ENCODE measurements around the gene FBXO40.

Gene FBXO40

DNA sequence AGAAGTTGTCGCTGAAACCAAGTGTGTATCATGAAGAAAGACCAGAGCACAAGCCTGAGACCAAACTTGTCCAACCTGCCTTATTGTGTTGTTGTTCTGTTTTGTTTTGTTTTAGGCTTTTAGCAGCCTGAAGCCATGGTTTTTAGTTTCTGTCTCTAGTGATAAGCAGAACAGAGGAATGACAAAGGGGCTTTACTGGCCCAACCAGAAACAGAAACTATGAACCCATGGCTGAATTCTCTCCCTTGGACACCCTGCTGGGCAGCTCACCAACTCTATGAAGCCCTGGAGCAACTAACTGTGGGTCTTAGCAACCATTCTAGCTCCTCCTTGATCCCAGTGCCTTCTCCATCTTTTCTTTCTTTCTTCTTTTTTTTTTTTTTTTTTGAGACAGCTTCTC, 37.2 kb downstream of the FBXO40 start:
- H3K4me3 Mint-ChIP-seq: no peak overlapping the region
- H3K36me3 Mint-ChIP-seq (ENCODE audit: low read depth): peaks cover 69% of the 10 kb centered on the region

GRCh38 chr3:121637922-121638321, 44.7 kb downstream of the FBXO40 start:
- intact Hi-C loops (cut with micrococcal nuclease): no loop called here
- no peaks in the 10 kb centered on the region for H3K27me3 Mint-ChIP-seq
- no peak overlapping the region for H3K4me3 Mint-ChIP-seq
- peaks cover 100% of the 10 kb centered on the region for H3K36me3 Mint-ChIP-seq (ENCODE audit: low read depth)
- H3K4me1 Mint-ChIP-seq (ENCODE audit: low read depth): no peaks in the 10 kb centered on the region
- H3K9me3 Mint-ChIP-seq: no peaks in the 10 kb centered on the region
- H3K27ac Mint-ChIP-seq: no peak overlapping the region

More for the DNA sequence above, 37.2 kb downstream of the FBXO40 start:
- Mint-ChIP-seq H3K27ac (peak overlapping the region; percentile 2), H3K27me3 (no peaks in the 10 kb centered on the region), H3K9me3 (no peaks in the 10 kb centered on the region), H3K4me1 (ENCODE audit: low read depth) (no peaks in the 10 kb centered on the region)
- intact Hi-C loops (cut with micrococcal nuclease): no loop called here

DNA sequence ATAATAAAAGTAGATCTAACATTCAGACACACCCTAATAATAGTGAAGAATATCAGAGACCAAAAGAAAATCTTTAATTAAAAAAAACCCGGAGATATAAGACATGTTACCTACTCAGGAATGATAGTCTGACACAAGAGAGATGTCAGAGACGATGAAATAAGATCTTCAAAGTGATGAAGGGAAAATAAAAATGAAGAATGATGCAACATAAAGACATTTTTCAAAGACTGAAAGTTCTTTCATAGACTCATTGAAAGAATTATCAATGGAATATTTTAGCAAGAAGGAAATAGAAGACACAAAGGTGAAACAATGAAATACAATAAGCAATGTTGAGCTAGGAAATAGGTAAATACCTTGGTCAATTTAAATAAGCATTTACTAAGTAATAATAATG, 47.9 kb downstream of the FBXO40 start:
- Mint-ChIP-seq H3K27me3 (no peaks in the 10 kb centered on the region), H3K4me3 (no peak overlapping the region), H3K4me1 (ENCODE audit: low read depth) (no peaks in the 10 kb centered on the region), H3K27ac (no peak overlapping the region), H3K36me3 (ENCODE audit: low read depth) (peaks cover 92% of the 10 kb centered on the region), H3K9me3 (no peaks in the 10 kb centered on the region)
- intact Hi-C loops (cut with micrococcal nuclease): no loop called here

GRCh38 chr3:121642601-121643314, 49.6 kb downstream of the FBXO40 start:
- H3K27me3 Mint-ChIP-seq: no peaks in the 10 kb centered on the region

GRCh38 chr3:121645054-121645453, 51.9 kb downstream of the FBXO40 start:
- H3K27ac Mint-ChIP-seq: no peak overlapping the region
- intact Hi-C loops (cut with micrococcal nuclease): no loop called here
- H3K9me3 Mint-ChIP-seq: no peaks in the 10 kb centered on the region
- H3K27me3 Mint-ChIP-seq: no peaks in the 10 kb centered on the region
- no peaks in the 10 kb centered on the region for H3K4me1 Mint-ChIP-seq (ENCODE audit: low read depth)
- H3K4me3 Mint-ChIP-seq: no peak overlapping the region
- H3K36me3 Mint-ChIP-seq (ENCODE audit: low read depth): peaks cover 72% of the 10 kb centered on the region

More at GRCh38 chr3:121642601-121643314, 49.6 kb downstream of the FBXO40 start:
- no peaks in the 10 kb centered on the region for H3K9me3 Mint-ChIP-seq
- intact Hi-C loops (cut with micrococcal nuclease): no loop called here
- no peaks in the 10 kb centered on the region for H3K4me1 Mint-ChIP-seq (ENCODE audit: low read depth)
- H3K4me3 Mint-ChIP-seq: no peak overlapping the region
- peaks cover 86% of the 10 kb centered on the region for H3K36me3 Mint-ChIP-seq (ENCODE audit: low read depth)
- H3K27ac Mint-ChIP-seq: no peak overlapping the region

- Mint-ChIP-seq H3K27ac (no peak overlapping the region), H3K36me3 (ENCODE audit: low read depth) (peaks cover 68% of the 10 kb centered on the region)
These were observed 55.2 kb downstream of the FBXO40 start for GRCh38 chr3:121648219-121648958.

DNA sequence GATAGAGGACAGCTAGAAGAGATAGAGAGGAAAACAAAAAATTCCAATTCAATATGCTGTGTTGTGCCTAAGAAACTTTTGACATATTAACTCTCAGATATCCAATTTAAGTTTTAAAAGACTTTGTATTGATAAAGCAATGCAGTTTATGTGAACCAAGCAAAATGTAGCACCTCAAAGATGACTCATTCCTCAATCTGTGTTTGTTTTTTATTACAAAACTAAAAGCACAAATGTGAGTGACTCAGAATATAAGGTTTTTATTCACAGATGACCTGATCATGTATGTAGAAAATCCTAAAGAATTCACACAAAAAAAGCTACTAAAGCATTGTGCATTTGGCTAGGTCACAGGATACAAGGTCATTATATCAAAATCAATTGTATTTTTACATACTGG, 56.5 kb downstream of the FBXO40 start:
- Mint-ChIP-seq H3K9me3 (no peaks in the 10 kb centered on the region), H3K27me3 (no peaks in the 10 kb centered on the region), H3K27ac (no peak overlapping the region), H3K4me1 (ENCODE audit: low read depth) (peaks cover 22% of the 10 kb centered on the region), H3K4me3 (no peak overlapping the region), H3K36me3 (ENCODE audit: low read depth) (peaks cover 68% of the 10 kb centered on the region)
- intact Hi-C loops (cut with micrococcal nuclease): no loop called here

More at GRCh38 chr3:121648219-121648958, 55.2 kb downstream of the FBXO40 start:
- peaks cover 13% of the 10 kb centered on the region for H3K4me1 Mint-ChIP-seq (ENCODE audit: low read depth)
- H3K9me3 Mint-ChIP-seq: no peaks in the 10 kb centered on the region
- intact Hi-C loops (cut with micrococcal nuclease): no loop called here
- no peak overlapping the region for H3K4me3 Mint-ChIP-seq
- no peaks in the 10 kb centered on the region for H3K27me3 Mint-ChIP-seq

GRCh38 chr3:121651684-121652083, 58.5 kb downstream of the FBXO40 start:
- Mint-ChIP-seq H3K4me1 (ENCODE audit: low read depth) (peaks cover 34% of the 10 kb centered on the region), H3K4me3 (no peak overlapping the region), H3K36me3 (ENCODE audit: low read depth) (peaks cover 77% of the 10 kb centered on the region)

GRCh38 chr3:121654493-121655385, 61.6 kb downstream of the FBXO40 start:
- Mint-ChIP-seq H3K9me3 (no peaks in the 10 kb centered on the region), H3K36me3 (ENCODE audit: low read depth) (peaks cover 92% of the 10 kb centered on the region), H3K4me3 (no peak overlapping the region), H3K4me1 (ENCODE audit: low read depth) (peaks cover 64% of the 10 kb centered on the region), H3K27me3 (no peaks in the 10 kb centered on the region), H3K27ac (peak overlapping the region; percentile 11)
- intact Hi-C loops (cut with micrococcal nuclease): no loop called here

More at GRCh38 chr3:121651684-121652083, 58.5 kb downstream of the FBXO40 start:
- intact Hi-C loops (cut with micrococcal nuclease): no loop called here
- Mint-ChIP-seq H3K27me3 (no peaks in the 10 kb centered on the region), H3K9me3 (no peaks in the 10 kb centered on the region), H3K27ac (no peak overlapping the region)

- intact Hi-C loops (cut with micrococcal nuclease): no loop called here
- H3K36me3 Mint-ChIP-seq (ENCODE audit: low read depth): peaks cover 87% of the 10 kb centered on the region
- peaks cover 73% of the 10 kb centered on the region for H3K4me1 Mint-ChIP-seq (ENCODE audit: low read depth)
- peak overlapping the region; percentile 98 for H3K27ac Mint-ChIP-seq
- peak overlapping the region; percentile 89 for H3K4me3 Mint-ChIP-seq
- H3K27me3 Mint-ChIP-seq: no peaks in the 10 kb centered on the region
- H3K9me3 Mint-ChIP-seq: no peaks in the 10 kb centered on the region
These were observed 65.7 kb downstream of the FBXO40 start for GRCh38 chr3:121658716-121659435.

- H3K36me3 Mint-ChIP-seq (ENCODE audit: low read depth): peaks cover 87% of the 10 kb centered on the region
- peak overlapping the region; percentile 89 for H3K4me3 Mint-ChIP-seq
- no peaks in the 10 kb centered on the region for H3K27me3 Mint-ChIP-seq
- H3K4me1 Mint-ChIP-seq (ENCODE audit: low read depth): peaks cover 68% of the 10 kb centered on the region
- intact Hi-C loops (cut with micrococcal nuclease): no loop called here
- no peaks in the 10 kb centered on the region for H3K9me3 Mint-ChIP-seq
- H3K27ac Mint-ChIP-seq: peak overlapping the region; percentile 98
These were observed 66.4 kb downstream of the FBXO40 start for GRCh38 chr3:121659586-121659985.

GRCh38 chr3:121660356-121661171, 67.4 kb downstream of the FBXO40 start, which contains the start of gene HCLS1:
HCLS1 (minus strand) TSS chr3:121660903; CDS start chr3:121658347, 2,556 bp downstream.
- Mint-ChIP-seq H3K27me3 (no peaks in the 10 kb centered on the region), H3K4me3 (peak within 1 kb of the TSS; percentile 89), H3K36me3 (ENCODE audit: low read depth) (peaks cover 91% of the 10 kb centered on the region), H3K9me3 (no peaks in the 10 kb centered on the region), H3K27ac (peak within 1 kb of the TSS; percentile 98), H3K4me1 (ENCODE audit: low read depth) (peaks cover 70% of the 10 kb centered on the region)
- intact Hi-C loops (cut with micrococcal nuclease): loop anchor here (2.0 kb wide), 2 partner anchors 88 to 114 kb away; partner anchors contain the start of gene GOLGB1

Measured in dendritic cell treated with granulocyte-macrophage colony-stimulating factor and Interleukin-4, amounts not matched to agents 40 ng/mL and 50 ng/mL, for 4 days (primary cell).